Stimulated activated CD4-positive, alpha-beta T cell treated with anti-CD3 and anti-CD28 coated beads, Interleukin-4, amount 100 ng/mL, for 48 hours (primary cell): ENCODE results near the gene NOTCH2.

ENCODE experiments used
- DNase-seq, 2 donors: peaks; one replicate each; pipeline ENCODE4 v3.0.0-alpha.2; 2020; ENCODE audit warnings: low read depth in 2 of 2

The NOTCH2 gene

GRCh38 chr1:119975006-119975405 is 94.5 kb downstream of the NOTCH2 start:
- DNase-seq: no peak

DNA sequence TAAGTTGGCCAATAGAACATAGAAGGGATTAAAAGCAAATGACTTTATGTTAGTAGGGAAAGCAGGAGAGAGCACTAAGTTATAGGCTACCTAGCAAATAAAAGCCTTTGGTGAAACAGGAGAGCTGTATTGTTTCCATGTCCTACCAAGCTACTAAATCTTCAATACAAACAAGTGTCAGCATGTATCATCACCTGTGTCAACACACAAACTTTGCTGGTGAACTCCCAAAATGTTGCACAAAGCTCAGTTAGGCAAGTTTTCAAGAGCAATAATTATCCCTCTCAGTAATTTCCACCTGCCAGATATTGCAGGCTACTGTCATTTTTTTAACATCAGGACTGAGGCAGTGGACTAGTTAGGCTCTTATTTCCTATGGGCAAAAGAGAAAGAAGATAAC is 95.4 kb downstream of the NOTCH2 start:
- no peak for DNase-seq

GRCh38 chr1:119971710-119972570 is 97.5 kb downstream of the NOTCH2 start:
- no peak for DNase-seq

GRCh38 chr1:119968601-119969000 is 100.9 kb downstream of the NOTCH2 start:
- no peak for DNase-seq

DNA sequence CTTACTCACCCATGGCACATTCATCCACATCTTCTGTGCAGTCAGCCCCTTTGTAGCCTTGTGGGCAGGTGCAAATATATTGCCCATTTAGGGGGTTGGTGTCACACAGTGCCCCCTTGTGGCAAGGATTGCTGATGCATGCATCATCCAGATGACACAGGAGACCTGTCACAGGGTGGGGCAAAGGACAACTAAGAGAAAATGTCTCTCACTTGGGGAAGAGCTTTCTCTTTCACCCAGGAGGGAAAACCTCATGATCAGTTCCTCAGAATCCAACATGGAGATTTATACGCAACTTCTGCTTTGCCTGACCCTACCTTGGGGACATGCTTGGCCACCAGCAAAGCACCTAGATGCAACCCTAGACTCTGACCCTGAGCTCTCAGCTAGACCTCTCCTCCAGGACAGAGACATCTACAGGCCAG is 101.4 kb downstream of the NOTCH2 start:
- peak; percentile 68 to 78 for DNase-seq

GRCh38 chr1:119966681-119967080 is 102.8 kb downstream of the NOTCH2 start:
- no peak for DNase-seq

DNA sequence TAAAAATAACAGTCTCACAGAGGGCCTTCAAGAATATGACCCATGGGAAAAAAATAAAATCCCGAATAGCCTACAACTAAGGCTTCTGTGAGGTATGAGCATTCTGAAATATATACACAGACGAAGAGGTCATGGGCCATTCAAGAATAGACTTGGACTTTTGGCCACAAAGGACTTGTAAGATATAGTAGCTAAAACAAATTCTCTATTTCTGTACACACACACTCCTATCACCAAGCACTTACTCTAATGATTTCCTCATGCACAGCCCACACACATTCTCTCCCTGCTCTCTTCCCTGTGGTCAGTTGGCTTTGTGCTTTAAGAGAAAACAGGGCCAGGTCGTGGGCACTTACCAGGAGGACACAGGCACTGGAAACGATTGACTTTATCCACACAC is 103.4 kb downstream of the NOTCH2 start:
- DNase-seq: no peak

GRCh38 chr1:119964673-119965363 is 104.6 kb downstream of the NOTCH2 start:
- DNase-seq: no peak

GRCh38 chr1:119962296-119962968 is 107.0 kb downstream of the NOTCH2 start:
- DNase-seq: no peak

- no peak for DNase-seq
Measured at GRCh38 chr1:119960501-119960900, 109.0 kb downstream of the NOTCH2 start.

DNA sequence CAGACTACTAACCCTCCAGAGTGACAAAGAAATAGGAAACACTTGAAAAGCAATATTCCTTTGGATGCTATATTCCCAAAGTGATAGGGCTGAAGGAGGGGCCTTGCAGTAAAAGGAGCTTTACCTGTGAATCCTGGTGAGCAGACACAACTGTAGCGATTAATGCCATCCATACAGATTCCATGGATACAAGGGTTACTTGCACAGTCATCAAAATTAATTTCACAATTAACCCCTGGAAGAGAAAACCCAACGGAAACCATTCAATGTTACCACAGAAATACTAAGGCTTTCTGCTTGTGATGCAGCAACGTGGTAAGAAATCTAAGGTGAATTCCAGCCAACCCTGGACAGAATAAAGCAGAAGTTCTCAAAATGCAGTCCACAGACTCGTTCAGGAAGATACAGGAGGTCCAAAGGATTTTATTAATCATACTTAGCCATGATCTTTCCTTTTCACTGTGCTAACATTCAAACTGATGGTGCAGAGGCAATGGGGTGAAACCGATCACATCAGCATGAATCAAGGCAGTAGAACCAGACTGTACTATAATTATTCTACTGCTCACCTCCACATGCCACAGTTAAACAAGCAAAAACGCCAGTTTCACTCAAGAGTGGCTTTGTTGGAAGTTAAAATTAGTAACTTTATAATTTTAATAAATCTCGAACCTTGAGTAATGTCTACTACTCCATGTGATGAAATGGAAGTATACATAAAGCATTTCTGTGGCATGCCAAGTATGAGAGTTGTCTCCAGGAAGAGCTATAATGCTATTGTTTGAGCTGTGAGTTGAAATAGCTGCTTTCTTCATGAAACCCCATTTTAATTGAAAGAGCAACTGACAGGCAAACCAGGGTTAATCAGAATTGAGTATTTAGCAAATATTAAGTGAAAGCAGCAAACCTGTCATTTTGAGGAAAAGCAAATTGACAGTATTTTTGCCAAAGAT is 109.9 kb downstream of the NOTCH2 start:
- DNase-seq: no peak

DNA sequence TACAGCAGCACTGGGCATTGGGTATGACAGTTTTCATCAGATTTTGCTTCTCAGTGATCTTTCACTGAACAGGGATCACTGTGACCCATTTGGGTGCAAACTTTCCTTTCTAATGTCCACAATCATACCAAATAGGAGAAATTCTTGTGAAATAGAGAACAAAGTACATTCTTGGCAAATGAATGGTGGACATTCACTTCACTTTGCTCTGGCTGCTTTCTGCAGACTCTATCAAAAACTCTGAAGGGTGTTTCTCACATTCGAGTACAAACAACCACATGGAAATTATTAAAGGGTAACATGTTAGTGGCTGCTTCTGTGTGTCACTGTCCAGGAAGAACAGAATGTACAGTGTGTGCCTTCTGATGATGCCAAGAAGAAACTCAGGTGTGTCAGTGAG is 111.2 kb downstream of the NOTCH2 start:
- DNase-seq: no peak

DNA sequence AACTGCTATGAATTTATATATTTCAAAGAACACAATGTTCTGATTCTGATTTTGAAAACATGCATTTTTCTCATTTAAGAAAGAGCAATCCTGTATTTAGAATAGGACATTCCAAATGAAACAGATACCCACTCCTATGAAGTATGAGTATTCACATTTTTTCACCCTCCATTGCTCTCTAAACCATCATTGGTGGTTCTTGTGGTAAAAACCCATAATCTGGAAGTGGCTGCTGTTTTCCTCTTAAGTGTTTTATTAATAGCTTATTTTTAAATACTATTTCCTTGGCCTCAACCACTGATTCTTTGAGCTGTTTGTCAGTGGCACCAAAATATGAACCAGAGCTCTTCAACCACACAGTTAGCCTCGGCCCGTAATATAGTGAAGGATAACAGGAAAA is 113.2 kb downstream of the NOTCH2 start:
- no peak for DNase-seq

- no peak for DNase-seq
Measured at GRCh38 chr1:119954476-119955422, 114.7 kb downstream of the NOTCH2 start.

DNA sequence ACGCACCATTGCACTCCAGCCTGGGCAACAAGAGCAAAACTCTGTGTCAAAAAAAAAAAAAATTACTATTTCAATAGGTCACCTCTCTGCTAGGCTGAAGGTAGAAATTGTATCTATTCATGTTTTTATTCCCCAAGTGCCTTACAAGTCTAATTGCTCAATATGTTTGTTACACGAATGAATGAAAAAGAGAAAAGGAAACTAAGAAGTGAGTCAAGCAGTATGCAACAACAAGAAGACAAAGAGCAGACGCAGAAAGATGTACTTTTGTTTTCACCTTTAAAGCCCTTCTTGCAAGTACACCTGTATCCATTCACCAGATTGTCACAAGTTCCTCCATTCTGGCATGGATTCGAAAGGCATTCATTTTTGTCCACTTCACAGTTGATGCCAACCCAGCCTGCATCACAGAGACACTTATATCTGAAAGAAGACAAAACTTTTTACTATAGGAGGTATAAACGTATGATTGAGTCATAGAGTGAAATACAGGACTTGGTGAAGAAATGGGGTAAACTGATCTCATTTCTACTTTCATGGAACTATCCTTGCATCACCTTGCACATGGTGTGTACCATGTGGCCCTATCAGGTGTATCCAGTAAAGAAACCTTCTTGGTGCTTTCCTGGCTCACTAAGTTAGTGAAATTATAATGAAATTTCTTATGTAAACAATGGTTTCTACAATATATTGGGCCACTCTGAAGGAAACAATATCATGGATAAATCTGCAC is 116.0 kb downstream of the NOTCH2 start:
- DNase-seq: no peak

- DNase-seq: no peak
Measured at GRCh38 chr1:119952496-119952895, 117.0 kb downstream of the NOTCH2 start.

GRCh38 chr1:119948342-119949214 is 120.9 kb downstream of the NOTCH2 start:
- DNase-seq: peak; percentile 65 to 69

DNA sequence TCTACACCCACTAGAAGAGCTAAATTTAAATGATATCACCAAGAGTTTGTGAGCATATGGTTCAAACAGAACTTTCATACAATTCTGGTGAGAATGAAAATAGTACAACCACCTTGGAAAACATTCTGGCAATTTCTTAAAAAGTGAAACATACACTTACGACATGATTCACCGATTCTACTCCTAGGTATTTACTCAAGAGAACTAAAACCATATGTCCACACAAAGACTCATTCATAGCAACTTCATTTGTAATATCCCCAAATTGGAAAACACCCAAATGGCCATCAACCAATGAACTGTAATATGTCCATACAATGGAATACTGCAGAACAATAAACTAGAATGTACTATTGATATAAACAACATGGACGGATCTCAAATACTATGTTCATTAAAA is 122.0 kb downstream of the NOTCH2 start:
- no peak for DNase-seq

- DNase-seq: no peak
Measured at GRCh38 chr1:119946724-119947123, 122.7 kb downstream of the NOTCH2 start.
